ENCODE results near the gene MSMB.

- no peak for TF ChIP-seq CTCF (IDR thresholded peaks at IDR 0.05; ENCODE audit: insufficient read depth, low read length, poor library complexity, severe bottlenecking)
- TF ChIP-seq EZH2phosphoT487 (conservative IDR thresholded peaks at IDR 0.05; ENCODE audit: low read length) = no peak
These were observed 29.9 kb downstream of the MSMB start for GRCh38 chr10:46016190-46016589.

Data from SU-DHL-6 (cell line).